Erythroblast (primary cell): ENCODE data around the gene AIP.

Experiments
- GATA1 ChIP-seq: IDR thresholded peaks from 2 replicates; pipeline ENCODE4 v1.6.1; 2011; ENCODE audit warnings: low read depth, mild to moderate bottlenecking, control low read depth, low read length, moderate library complexity
- POLR2A ChIP-seq: IDR thresholded peaks from 2 replicates; pipeline ENCODE4 v1.6.1; 2011; ENCODE audit warnings: mild to moderate bottlenecking, low read length

GRCh38 chr11:67510023-67510345, 27.2 kb downstream of the AIP start:
- TF ChIP-seq GATA1: no peak
- no peak for TF ChIP-seq POLR2A
